ENCODE results near the gene MEGF6.

MEGF6 gene

GRCh38 chr1:3471356-3472087 lies 139.8 kb downstream of the MEGF6 start:
- H3K4me1 Mint-ChIP-seq: peaks cover 9% of the 10 kb centered on the region
- no peaks in the 10 kb centered on the region for H3K36me3 Mint-ChIP-seq
- ATAC-seq (ENCODE audit: low read depth): no peak
- no peak overlapping the region for H3K27ac Mint-ChIP-seq
- no peak overlapping the region for H3K4me3 Mint-ChIP-seq
- H3K9me3 Mint-ChIP-seq: no peaks in the 10 kb centered on the region
- peaks cover 12% of the 10 kb centered on the region for H3K27me3 Mint-ChIP-seq
- no peak for DNase-seq (ENCODE audit: low spot score in 2 of 2)

- Mint-ChIP-seq H3K27ac (no peak overlapping the region), H3K4me1 (peaks cover 10% of the 10 kb centered on the region), H3K4me3 (no peak overlapping the region), H3K27me3 (peaks cover 13% of the 10 kb centered on the region), H3K9me3 (no peaks in the 10 kb centered on the region), H3K36me3 (no peaks in the 10 kb centered on the region)
- no peak for DNase-seq (ENCODE audit: low spot score in 2 of 2)
- ATAC-seq (ENCODE audit: low read depth): no peak
Measured at GRCh38 chr1:3470650-3471355, 140.5 kb downstream of the MEGF6 start.

GRCh38 chr1:3469849-3470649 lies 141.3 kb downstream of the MEGF6 start:
- Mint-ChIP-seq H3K36me3 (no peaks in the 10 kb centered on the region), H3K4me3 (no peak overlapping the region), H3K27me3 (peaks cover 14% of the 10 kb centered on the region), H3K9me3 (no peaks in the 10 kb centered on the region), H3K27ac (no peak overlapping the region), H3K4me1 (peaks cover 12% of the 10 kb centered on the region)
- DNase-seq (ENCODE audit: low spot score in 2 of 2) (no peak), ATAC-seq (ENCODE audit: low read depth) (no peak)

- Mint-ChIP-seq H3K36me3 (no peaks in the 10 kb centered on the region), H3K9me3 (no peaks in the 10 kb centered on the region), H3K4me3 (no peak overlapping the region), H3K27me3 (peaks cover 14% of the 10 kb centered on the region), H3K27ac (no peak overlapping the region), H3K4me1 (peaks cover 12% of the 10 kb centered on the region)
- no peak for DNase-seq (ENCODE audit: low spot score in 2 of 2)
- no peak for ATAC-seq (ENCODE audit: low read depth)
Measured at GRCh38 chr1:3469104-3469848, 142.0 kb downstream of the MEGF6 start.

- no peaks in the 10 kb centered on the region for H3K9me3 Mint-ChIP-seq
- peaks cover 12% of the 10 kb centered on the region for H3K4me1 Mint-ChIP-seq
- no peak overlapping the region for H3K4me3 Mint-ChIP-seq
- H3K36me3 Mint-ChIP-seq: no peaks in the 10 kb centered on the region
- DNase-seq (ENCODE audit: low spot score in 2 of 2) (no peak), ATAC-seq (ENCODE audit: low read depth) (no peak)
- peaks cover 12% of the 10 kb centered on the region for H3K27me3 Mint-ChIP-seq
- no peak overlapping the region for H3K27ac Mint-ChIP-seq
Measured at GRCh38 chr1:3468236-3469103, 142.8 kb downstream of the MEGF6 start.

GRCh38 chr1:3467096-3468036 lies 143.9 kb downstream of the MEGF6 start:
- no peaks in the 10 kb centered on the region for H3K9me3 Mint-ChIP-seq
- H3K36me3 Mint-ChIP-seq: no peaks in the 10 kb centered on the region
- no peak for ATAC-seq (ENCODE audit: low read depth)
- no peak for DNase-seq (ENCODE audit: low spot score in 2 of 2)
- H3K27ac Mint-ChIP-seq: no peak overlapping the region
- H3K27me3 Mint-ChIP-seq: peaks cover 10% of the 10 kb centered on the region
- no peak overlapping the region for H3K4me3 Mint-ChIP-seq
- H3K4me1 Mint-ChIP-seq: peaks cover 12% of the 10 kb centered on the region

- H3K9me3 Mint-ChIP-seq: no peaks in the 10 kb centered on the region
- H3K4me1 Mint-ChIP-seq: peaks cover 12% of the 10 kb centered on the region
- DNase-seq (ENCODE audit: low spot score in 2 of 2) (no peak), ATAC-seq (ENCODE audit: low read depth) (no peak)
- peaks cover 12% of the 10 kb centered on the region for H3K27me3 Mint-ChIP-seq
- H3K4me3 Mint-ChIP-seq: no peak overlapping the region
- no peak overlapping the region for H3K27ac Mint-ChIP-seq
- H3K36me3 Mint-ChIP-seq: no peaks in the 10 kb centered on the region
Measured at GRCh38 chr1:3466366-3467075, 144.8 kb downstream of the MEGF6 start.

- H3K36me3 Mint-ChIP-seq: no peaks in the 10 kb centered on the region
- H3K27me3 Mint-ChIP-seq: peaks cover 12% of the 10 kb centered on the region
- DNase-seq (ENCODE audit: low spot score in 2 of 2): no peak
- ATAC-seq (ENCODE audit: low read depth): no peak
- H3K27ac Mint-ChIP-seq: no peak overlapping the region
- no peaks in the 10 kb centered on the region for H3K9me3 Mint-ChIP-seq
- no peak overlapping the region for H3K4me3 Mint-ChIP-seq
- peaks cover 12% of the 10 kb centered on the region for H3K4me1 Mint-ChIP-seq
Measured at GRCh38 chr1:3465935-3466321, 145.4 kb downstream of the MEGF6 start.

GRCh38 chr1:3465091-3465934 lies 146.0 kb downstream of the MEGF6 start:
- H3K27ac Mint-ChIP-seq: no peak overlapping the region
- H3K27me3 Mint-ChIP-seq: peaks cover 8% of the 10 kb centered on the region
- peaks cover 7% of the 10 kb centered on the region for H3K4me1 Mint-ChIP-seq
- no peak overlapping the region for H3K4me3 Mint-ChIP-seq
- no peaks in the 10 kb centered on the region for H3K36me3 Mint-ChIP-seq
- ATAC-seq (ENCODE audit: low read depth) (no peak), DNase-seq (ENCODE audit: low spot score in 2 of 2) (no peak)
- no peaks in the 10 kb centered on the region for H3K9me3 Mint-ChIP-seq

GRCh38 chr1:3464649-3465025 lies 146.7 kb downstream of the MEGF6 start:
- Mint-ChIP-seq H3K27me3 (peaks cover 6% of the 10 kb centered on the region), H3K9me3 (no peaks in the 10 kb centered on the region), H3K27ac (no peak overlapping the region), H3K4me3 (no peak overlapping the region), H3K36me3 (no peaks in the 10 kb centered on the region), H3K4me1 (peaks cover 3% of the 10 kb centered on the region)
- no peak for DNase-seq (ENCODE audit: low spot score in 2 of 2)
- ATAC-seq (ENCODE audit: low read depth): no peak

- DNase-seq (ENCODE audit: low spot score in 2 of 2): no peak
- H3K4me3 Mint-ChIP-seq: no peak overlapping the region
- H3K27me3 Mint-ChIP-seq: peaks cover 7% of the 10 kb centered on the region
- ATAC-seq (ENCODE audit: low read depth): no peak
- no peak overlapping the region for H3K27ac Mint-ChIP-seq
- H3K9me3 Mint-ChIP-seq: no peaks in the 10 kb centered on the region
- H3K4me1 Mint-ChIP-seq: peaks cover 3% of the 10 kb centered on the region
- H3K36me3 Mint-ChIP-seq: no peaks in the 10 kb centered on the region
Measured at GRCh38 chr1:3463891-3464648, 147.2 kb downstream of the MEGF6 start.

All from memory B cell (primary cell).